Measurements from ENCODE around the gene OR4X2.
"Not testable (repeated sequence)": the region's sequence is repeated elsewhere in the genome, so short reads cannot be mapped to it uniquely, and the experiment has no call there.

The OR4X2 gene

GRCh38 chr11:48244804-48245203, at the start of gene OR4X2:
TSS of gene OR4X2 (plus strand) at chr11:48245104. CDS start at chr11:48245104, 0 bp downstream.
- no peak for DNase-seq (ENCODE audit: low spot score)

GRCh38 chr11:48207881-48208280, 37.0 kb upstream of the OR4X2 start:
- DNase-seq (ENCODE audit: low spot score): no peak

GRCh38 chr11:48210052-48210451, 34.9 kb upstream of the OR4X2 start:
- DNase-seq (ENCODE audit: low spot score): no peak

GRCh38 chr11:48216510-48216909, 28.4 kb upstream of the OR4X2 start, which contains the start of gene OR4B1:
TSS of gene OR4B1 (plus strand) at chr11:48216810. CDS start at chr11:48216810, 0 bp downstream.
- DNase-seq (ENCODE audit: low spot score): no peak

- no peak for DNase-seq (ENCODE audit: low spot score)
Observed at GRCh38 chr11:48228761-48229160, 16.1 kb upstream of the OR4X2 start.

GRCh38 chr11:48230057-48230456, 14.8 kb upstream of the OR4X2 start:
- DNase-seq (ENCODE audit: low spot score): not testable (repeated sequence)

GRCh38 chr11:48237727-48238126, 7.2 kb upstream of the OR4X2 start:
- no peak for DNase-seq (ENCODE audit: low spot score)

- DNase-seq (ENCODE audit: low spot score): no peak
Observed at GRCh38 chr11:48242501-48242900, 2.4 kb upstream of the OR4X2 start.

- DNase-seq (ENCODE audit: low spot score): no peak
Observed at GRCh38 chr11:48248902-48249301, 4.0 kb downstream of the OR4X2 start.

GRCh38 chr11:48261600-48261999, 16.7 kb downstream of the OR4X2 start:
- DNase-seq (ENCODE audit: low spot score): no peak

- DNase-seq (ENCODE audit: low spot score): no peak
Observed at GRCh38 chr11:48263423-48263911, 18.6 kb downstream of the OR4X2 start, which contains the start of gene OR4X1. TSS of gene OR4X1 (plus strand) at chr11:48263861. CDS start at chr11:48263861, 0 bp downstream.

GRCh38 chr11:48270621-48271020, 25.7 kb downstream of the OR4X2 start:
- DNase-seq (ENCODE audit: low spot score): no peak

- no peak for DNase-seq (ENCODE audit: low spot score)
Observed at GRCh38 chr11:48272606-48273005, 27.7 kb downstream of the OR4X2 start.
